H1 (cell line): ENCODE measurements around the gene PRXL2B.

Experiments
- GTF2F1 ChIP-seq: IDR thresholded peaks from 2 replicates; pipeline ENCODE4 v1.6.1; 2012; ENCODE audit warnings: low read depth, low read length, improper control_type of control experiment, borderline replicate concordance
- NRF1 ChIP-seq: IDR thresholded peaks from 2 replicates; pipeline ENCODE4 v1.6.1; 2011; ENCODE audit warnings: mild to moderate bottlenecking, low read depth, low read length, improper control_type of control experiment
- RBBP5 ChIP-seq: IDR thresholded peaks from 2 replicates; pipeline ENCODE4 v1.7.1; 2012; ENCODE audit warnings: low read depth, mild to moderate bottlenecking, inconsistent platforms, low read length, moderate library complexity, borderline replicate concordance
- SRF ChIP-seq: IDR thresholded peaks from 2 replicates; pipeline ENCODE4 v1.6.1; 2011; ENCODE audit warnings: mild to moderate bottlenecking, low read depth, low read length, moderate library complexity
- TAF1 ChIP-seq: IDR thresholded peaks from 2 replicates; pipeline ENCODE4 v1.6.1; 2011; ENCODE audit warnings: mild to moderate bottlenecking, low read depth, low read length
- USF2 ChIP-seq: IDR thresholded peaks from 2 replicates; pipeline ENCODE4 v1.6.1; 2011; ENCODE audit warnings: low read length, improper control_type of control experiment
- TF ChIP-seq, protein P1 (sequence below), 3 experiments: IDR thresholded peaks; 1 replicate in 2 of 3; 2 replicates in 1 of 3; pipeline versions ENCODE4 v1.5.1 to v1.6.1; 2011; ENCODE audit warnings: low read length in 3 of 3, mild to moderate bottlenecking in 3 of 3, inconsistent platforms in 2 of 3, low read depth in 1 of 3, moderate library complexity in 1 of 3; ENCODE audit not compliant: insufficient read depth in 1 of 3; ENCODE audit errors: control extremely low read depth in 1 of 3
- TF ChIP-seq, protein P2 (sequence below): IDR thresholded peaks from 2 replicates; pipeline ENCODE4 v1.6.1; 2012; ENCODE audit warnings: inconsistent platforms

DNA sequence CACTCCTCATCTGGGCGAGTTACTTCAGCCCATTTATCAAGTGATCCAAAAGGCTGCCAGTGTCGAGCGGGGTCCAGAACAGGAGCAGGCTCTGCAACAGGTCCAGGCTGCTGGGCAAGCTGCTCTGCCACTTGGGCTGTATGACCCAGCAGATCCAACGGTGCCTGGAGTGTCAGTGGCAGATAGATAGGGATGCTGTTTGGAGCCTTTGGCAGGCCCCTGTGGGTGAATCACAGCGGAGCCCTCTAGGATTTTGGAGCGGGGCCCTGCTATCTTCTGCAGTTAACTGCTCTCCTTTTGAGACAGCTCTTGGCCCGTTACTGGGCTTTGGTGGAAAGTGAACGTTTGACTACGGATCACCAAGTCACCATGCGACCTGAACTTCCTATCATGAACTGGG lies 38.7 kb downstream of the PRXL2B start:
- TF ChIP-seq, protein P1, sequence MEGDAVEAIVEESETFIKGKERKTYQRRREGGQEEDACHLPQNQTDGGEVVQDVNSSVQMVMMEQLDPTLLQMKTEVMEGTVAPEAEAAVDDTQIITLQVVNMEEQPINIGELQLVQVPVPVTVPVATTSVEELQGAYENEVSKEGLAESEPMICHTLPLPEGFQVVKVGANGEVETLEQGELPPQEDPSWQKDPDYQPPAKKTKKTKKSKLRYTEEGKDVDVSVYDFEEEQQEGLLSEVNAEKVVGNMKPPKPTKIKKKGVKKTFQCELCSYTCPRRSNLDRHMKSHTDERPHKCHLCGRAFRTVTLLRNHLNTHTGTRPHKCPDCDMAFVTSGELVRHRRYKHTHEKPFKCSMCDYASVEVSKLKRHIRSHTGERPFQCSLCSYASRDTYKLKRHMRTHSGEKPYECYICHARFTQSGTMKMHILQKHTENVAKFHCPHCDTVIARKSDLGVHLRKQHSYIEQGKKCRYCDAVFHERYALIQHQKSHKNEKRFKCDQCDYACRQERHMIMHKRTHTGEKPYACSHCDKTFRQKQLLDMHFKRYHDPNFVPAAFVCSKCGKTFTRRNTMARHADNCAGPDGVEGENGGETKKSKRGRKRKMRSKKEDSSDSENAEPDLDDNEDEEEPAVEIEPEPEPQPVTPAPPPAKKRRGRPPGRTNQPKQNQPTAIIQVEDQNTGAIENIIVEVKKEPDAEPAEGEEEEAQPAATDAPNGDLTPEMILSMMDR (IDR thresholded peaks at IDR 0.05; ENCODE audit: control extremely low read depth in 1 of 3, insufficient read depth in 1 of 3, low read depth in 1 of 3, low read length in 3 of 3): no peak
- no peak for TF ChIP-seq USF2
- no peak for TF ChIP-seq RBBP5
- TF ChIP-seq NRF1: no peak
- no peak for TF ChIP-seq GTF2F1
- TF ChIP-seq SRF: no peak
- TF ChIP-seq, protein P2, sequence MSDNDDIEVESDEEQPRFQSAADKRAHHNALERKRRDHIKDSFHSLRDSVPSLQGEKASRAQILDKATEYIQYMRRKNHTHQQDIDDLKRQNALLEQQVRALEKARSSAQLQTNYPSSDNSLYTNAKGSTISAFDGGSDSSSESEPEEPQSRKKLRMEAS: no peak
- no peak for TF ChIP-seq TAF1
